Trophoblast cell (in vitro differentiated cells and primary cell): ENCODE results near the gene PNMA8C.
A peak's percentile ranks its signal among the peaks of the same experiment; 100 is the strongest.

Experiments used
- DNase-seq, 2 donors: peaks; one replicate each; pipeline ENCODE4 v3.0.0-alpha.2; 2016
- H2AFZ ChIP-seq: 2 replicates; pipeline ENCODE4 v1.6.1; 2013; ENCODE audit warnings: low read length, moderate library complexity, mild to moderate bottlenecking; ENCODE audit not compliant: insufficient read depth, poor library complexity
- H2AK5ac ChIP-seq: 2 replicates; pipeline ENCODE4 v1.6.1; 2013; ENCODE audit warnings: mild to moderate bottlenecking, low read length
- H2BK120ac ChIP-seq: 2 replicates; pipeline ENCODE4 v1.6.1; 2013; ENCODE audit warnings: low read length, mild to moderate bottlenecking, moderate library complexity; ENCODE audit not compliant: insufficient read depth, poor library complexity
- H2BK12ac ChIP-seq: 2 replicates; pipeline ENCODE4 v1.6.1; 2013; ENCODE audit warnings: mild to moderate bottlenecking, low read length, moderate library complexity
- H2BK5ac ChIP-seq: 2 replicates; pipeline ENCODE4 v1.6.1; 2013; ENCODE audit warnings: low read length, low read depth, moderate library complexity, mild to moderate bottlenecking; ENCODE audit not compliant: poor library complexity
- H3K14ac ChIP-seq: 2 replicates; pipeline ENCODE4 v1.6.1; 2013; ENCODE audit warnings: mild to moderate bottlenecking, low read length
- H3K18ac ChIP-seq: 2 replicates; pipeline ENCODE4 v1.6.1; 2013; ENCODE audit warnings: mild to moderate bottlenecking, low read length
- H3K23ac ChIP-seq: 2 replicates; pipeline ENCODE4 v1.6.1; 2013; ENCODE audit warnings: low read length
- H3K27ac ChIP-seq: 2 replicates; pipeline ENCODE4 v1.5.1; 2013; ENCODE audit warnings: low read depth, mild to moderate bottlenecking, inconsistent platforms, low read length, moderate library complexity
- H3K27me3 ChIP-seq: 2 replicates; pipeline ENCODE4 v1.6.1; 2013; ENCODE audit warnings: inconsistent platforms, mild to moderate bottlenecking, low read length, moderate library complexity; ENCODE audit not compliant: insufficient read depth
- H3K36me3 ChIP-seq, 2 experiments: 1 replicate in 1 of 2; 2 replicates in 1 of 2; pipeline ENCODE4 v1.6.1; 2013; ENCODE audit warnings: low read length in 2 of 2, mild to moderate bottlenecking in 2 of 2, moderate library complexity in 1 of 2; ENCODE audit not compliant: insufficient read depth in 2 of 2, control insufficient read depth in 1 of 2
- H3K4ac ChIP-seq: 2 replicates; pipeline ENCODE4 v1.6.1; 2013; ENCODE audit warnings: low read depth, mild to moderate bottlenecking, low read length, moderate library complexity
- H3K4me1 ChIP-seq, 2 experiments: 1 replicate in 1 of 2; 2 replicates in 1 of 2; pipeline ENCODE4 v1.6.1; 2013; ENCODE audit warnings: low read length in 2 of 2, mild to moderate bottlenecking in 2 of 2, moderate library complexity in 1 of 2; ENCODE audit not compliant: insufficient read depth in 2 of 2, control insufficient read depth in 1 of 2
- H3K4me2 ChIP-seq: 2 replicates; pipeline ENCODE4 v1.6.1; 2013; ENCODE audit warnings: inconsistent platforms, mild to moderate bottlenecking, low read length, moderate library complexity
- H3K4me3 ChIP-seq: 2 replicates; pipeline ENCODE4 v1.5.1; 2013; ENCODE audit warnings: mild to moderate bottlenecking, low read depth, low read length, inconsistent platforms
- H3K79me1 ChIP-seq: one replicate; pipeline ENCODE4 v1.6.1; 2013; ENCODE audit warnings: low read length
- H3K79me2 ChIP-seq: 2 replicates; pipeline ENCODE4 v1.6.1; 2013; ENCODE audit warnings: low read length, mild to moderate bottlenecking; ENCODE audit not compliant: control insufficient read depth, insufficient read depth, poor library complexity
- H3K9ac ChIP-seq: 2 replicates; pipeline ENCODE4 v1.6.1; 2013; ENCODE audit warnings: mild to moderate bottlenecking, low read length
- H3K9me3 ChIP-seq: 2 replicates; pipeline ENCODE4 v1.6.1; 2013; ENCODE audit warnings: low read depth, mild to moderate bottlenecking, control low read depth, inconsistent platforms, low read length; ENCODE audit not compliant: insufficient read depth
- H4K12ac ChIP-seq: 2 replicates; pipeline ENCODE4 v1.6.1; 2013; ENCODE audit warnings: low read depth, mild to moderate bottlenecking, low read length, moderate library complexity
- H4K8ac ChIP-seq: 2 replicates; pipeline ENCODE4 v1.6.1; 2013; ENCODE audit warnings: low read depth, mild to moderate bottlenecking, low read length, moderate library complexity
- H4K91ac ChIP-seq: one replicate; pipeline ENCODE4 v1.6.1; 2013; ENCODE audit warnings: low read depth, mild to moderate bottlenecking, low read length, moderate library complexity
- WGBS: extraction: QIAGEN DNeasy Blood & Tissue Kit; methylation state at CpG from one replicate; pipeline ENCODE4 v1.1.7; 2013; ENCODE audit warnings: missing lambda C conversion rate; ENCODE audit not compliant: insufficient read length, insufficient coverage; ENCODE audit errors: extremely low coverage; 5-methylcytosine and 5-hydroxymethylcytosine counted together

PNMA8C gene

DNA sequence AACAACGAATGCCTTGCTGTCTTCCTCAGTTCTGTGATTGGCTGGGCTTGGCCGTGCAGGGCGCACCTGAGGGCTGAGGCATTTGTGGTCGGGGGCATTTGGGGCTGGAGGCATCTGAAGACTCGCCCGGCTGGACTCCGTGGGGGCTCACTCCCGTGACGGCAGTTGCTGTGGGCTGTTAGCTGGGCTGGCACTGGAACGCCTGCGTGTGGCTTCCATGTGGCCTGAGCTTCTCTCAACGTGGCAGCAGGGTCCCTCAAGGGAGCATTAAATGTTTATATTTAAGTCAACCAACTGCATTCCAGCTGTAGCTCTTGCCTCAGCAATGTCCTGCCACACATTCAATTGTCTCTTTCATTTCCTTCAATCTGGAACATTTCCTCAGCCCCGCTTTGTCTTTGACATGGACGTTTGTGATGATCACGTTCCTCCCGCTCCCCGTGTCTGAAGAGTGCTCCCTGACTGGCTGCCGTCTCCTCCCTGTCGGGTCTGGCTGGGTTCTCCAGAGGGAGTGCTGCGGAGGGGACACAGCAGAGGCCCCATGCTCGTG is 36.4 kb downstream of the PNMA8C start:
- Histone ChIP-seq H2BK120ac (no peak overlapping the region), H3K14ac (no peak overlapping the region), H3K36me3 (peaks cover 42 to 47% of the 10 kb centered on the region in 2 experiments), H3K27me3 (no peaks in the 10 kb centered on the region), H3K4me2 (no peak overlapping the region), H4K8ac (peak overlapping the region; percentile 13), H4K91ac (no peak overlapping the region), H2AFZ (no peak overlapping the region), H3K79me1 (no peaks in the 10 kb centered on the region), H3K23ac (no peak overlapping the region), H3K4me3 (no peak overlapping the region), H3K27ac (no peak overlapping the region), H4K12ac (no peak overlapping the region), H3K4ac (no peak overlapping the region), H3K9me3 (peaks cover 7% of the 10 kb centered on the region), H3K79me2 (no peaks in the 10 kb centered on the region), H2BK12ac (peak overlapping the region; percentile 44), H3K9ac (no peak overlapping the region), H2AK5ac (no peak overlapping the region), H3K18ac (no peak overlapping the region), H2BK5ac (no peak overlapping the region), H3K4me1 (peaks cover 5% of the 10 kb centered on the region in 2 experiments)
- DNase-seq: peak in 1 of 2 donors; percentile 60
- no CpG with 5 or more reads among the region's 21 CpGs for WGBS

DNA sequence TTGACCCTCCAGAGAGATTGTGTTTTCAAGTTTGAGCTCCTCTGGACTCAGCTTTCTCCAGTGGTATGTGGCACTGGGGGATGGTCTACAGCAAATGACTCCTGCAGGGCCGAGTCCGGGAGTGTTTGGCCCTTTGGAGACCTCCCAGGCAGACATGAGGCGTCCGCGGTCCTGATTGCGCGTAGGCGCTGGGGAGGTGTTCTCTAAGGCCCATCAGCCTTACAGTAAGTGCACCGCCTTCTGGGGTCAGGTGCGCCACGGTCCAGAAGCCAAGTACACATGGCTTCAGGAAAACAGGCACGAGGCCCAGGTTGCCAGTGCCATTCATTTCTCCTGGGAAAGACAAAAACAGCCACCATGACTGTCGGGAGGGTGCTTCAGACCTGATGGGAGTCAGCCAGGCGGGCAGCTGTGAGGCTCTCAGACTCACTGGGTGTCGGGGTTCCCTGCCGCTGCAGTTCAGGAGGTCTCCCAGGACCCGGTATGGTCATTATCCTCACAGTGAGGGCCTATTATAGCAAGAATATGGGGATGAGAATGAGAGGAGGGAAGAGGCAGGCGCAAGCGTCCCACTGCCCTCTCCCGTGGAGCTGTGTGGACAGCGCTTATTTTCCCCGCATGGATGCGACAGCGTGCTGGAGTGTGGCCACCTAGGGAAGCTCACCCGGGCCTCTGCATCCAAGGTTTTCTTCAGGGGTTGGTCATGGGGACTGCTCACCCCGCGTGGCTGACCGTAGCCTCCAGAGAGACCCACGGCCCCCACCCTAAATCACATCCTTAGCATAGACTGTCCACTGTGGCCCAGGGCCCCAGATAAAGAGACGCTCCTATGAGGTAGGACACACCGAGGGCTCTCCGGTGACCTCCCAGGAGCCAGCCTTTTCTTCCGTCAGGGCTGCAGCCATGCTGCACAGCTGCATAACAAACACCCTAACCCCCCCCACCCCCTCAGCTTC is 37.2 kb downstream of the PNMA8C start:
- no peak overlapping the region for H2AFZ ChIP-seq
- no peak overlapping the region for H4K91ac ChIP-seq
- no peak overlapping the region for H2BK5ac ChIP-seq
- peaks cover 7% of the 10 kb centered on the region for H3K9me3 ChIP-seq
- H3K23ac ChIP-seq: no peak overlapping the region
- H3K79me2 ChIP-seq: no peaks in the 10 kb centered on the region
- no peak overlapping the region for H2BK120ac ChIP-seq
- H3K27me3 ChIP-seq: no peaks in the 10 kb centered on the region
- H3K4me2 ChIP-seq: no peak overlapping the region
- no peak overlapping the region for H4K8ac ChIP-seq
- WGBS: no CpG with 5 or more reads among the region's 33 CpGs
- peak overlapping the region; percentile 10 for H4K12ac ChIP-seq
- no peak for DNase-seq
- H3K14ac ChIP-seq: no peak overlapping the region
- no peak overlapping the region for H3K18ac ChIP-seq
- H3K4ac ChIP-seq: no peak overlapping the region
- no peak overlapping the region for H3K27ac ChIP-seq
- no peak overlapping the region for H3K4me3 ChIP-seq
- no peak overlapping the region for H3K9ac ChIP-seq
- peaks cover 50 to 54% of the 10 kb centered on the region in 2 experiments for H3K36me3 ChIP-seq
- peaks cover 5% of the 10 kb centered on the region in 2 experiments for H3K4me1 ChIP-seq
- no peaks in the 10 kb centered on the region for H3K79me1 ChIP-seq
- H2BK12ac ChIP-seq: peak overlapping the region; percentile 25
- H2AK5ac ChIP-seq: no peak overlapping the region

DNA sequence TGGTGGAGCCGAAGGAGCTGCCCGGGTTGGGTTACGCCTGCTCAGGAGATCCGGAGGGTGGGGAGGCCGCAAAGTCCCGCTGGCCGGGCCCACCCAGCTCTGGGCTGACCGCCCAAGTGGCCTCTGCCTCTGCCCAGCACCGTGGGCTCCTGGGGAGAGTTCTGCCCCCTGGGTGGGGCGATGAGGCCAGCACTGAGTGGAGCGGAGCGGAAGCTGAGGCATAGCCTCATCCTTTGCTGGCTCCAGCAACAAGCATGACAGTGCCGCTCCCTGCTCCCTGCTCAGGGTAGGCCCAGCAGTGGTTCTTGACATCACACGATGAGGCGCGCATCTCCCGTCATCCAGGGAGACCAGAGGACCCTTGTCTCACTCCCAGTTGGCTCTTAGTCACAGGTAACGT is 37.9 kb downstream of the PNMA8C start:
- no peak overlapping the region for H4K8ac ChIP-seq
- peaks cover 7% of the 10 kb centered on the region for H3K9me3 ChIP-seq
- H4K12ac ChIP-seq: no peak overlapping the region
- H3K4me3 ChIP-seq: no peak overlapping the region
- no peak overlapping the region for H3K18ac ChIP-seq
- no peak overlapping the region for H2AK5ac ChIP-seq
- no peak overlapping the region for H2BK12ac ChIP-seq
- H3K23ac ChIP-seq: no peak overlapping the region
- no peak overlapping the region for H2BK5ac ChIP-seq
- H3K27ac ChIP-seq: no peak overlapping the region
- no peak overlapping the region for H2BK120ac ChIP-seq
- no peak overlapping the region for H2AFZ ChIP-seq
- peaks cover 56 to 59% of the 10 kb centered on the region in 2 experiments for H3K36me3 ChIP-seq
- H3K9ac ChIP-seq: no peak overlapping the region
- no peaks in the 10 kb centered on the region for H3K79me2 ChIP-seq
- no peak for DNase-seq
- H4K91ac ChIP-seq: no peak overlapping the region
- no peaks in the 10 kb centered on the region for H3K27me3 ChIP-seq
- no peak overlapping the region for H3K14ac ChIP-seq
- peaks cover 5% of the 10 kb centered on the region in 2 experiments for H3K4me1 ChIP-seq
- H3K4me2 ChIP-seq: no peak overlapping the region
- H3K4ac ChIP-seq: no peak overlapping the region
- WGBS: no CpG with 5 or more reads among the region's 18 CpGs
- no peaks in the 10 kb centered on the region for H3K79me1 ChIP-seq

DNA sequence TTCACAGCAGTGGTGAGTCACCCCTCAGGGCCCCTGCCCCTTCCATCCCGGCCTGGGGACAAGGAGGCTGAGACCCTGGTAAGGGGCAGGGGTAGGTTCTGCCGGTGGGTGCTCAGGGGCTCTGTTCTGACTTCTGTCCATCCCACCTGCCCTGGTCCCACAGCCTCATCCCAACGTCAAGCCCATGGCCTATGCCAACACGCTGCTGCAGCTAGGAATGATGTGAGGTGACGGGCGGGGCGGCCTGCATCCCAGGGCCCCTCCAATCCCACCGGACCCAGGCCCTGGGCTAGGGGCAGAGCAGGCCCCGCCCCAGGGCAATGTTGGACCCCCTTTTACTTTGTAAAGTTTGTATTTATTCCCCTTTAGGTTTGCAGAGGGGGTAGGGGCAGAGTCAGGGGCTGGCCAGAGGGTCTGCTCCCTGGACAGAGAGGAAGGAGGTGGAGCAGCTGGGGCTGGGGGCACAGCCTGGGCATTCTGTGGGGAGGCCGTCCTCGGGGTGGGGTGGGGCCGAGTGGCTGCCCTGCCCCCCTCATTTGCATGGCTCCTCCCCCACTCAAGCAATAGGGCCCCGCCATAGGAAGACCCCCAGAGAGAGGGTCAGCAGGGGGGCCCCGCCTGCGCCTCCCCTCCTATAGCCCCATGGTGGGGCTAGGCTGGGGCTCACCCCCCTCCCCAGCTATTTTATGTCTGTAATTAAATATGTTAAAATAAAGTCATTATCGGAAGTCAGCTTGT is 38.4 kb downstream of the PNMA8C start:
- peaks cover 56 to 59% of the 10 kb centered on the region in 2 experiments for H3K36me3 ChIP-seq
- no peak overlapping the region for H4K8ac ChIP-seq
- no peak overlapping the region for H2BK120ac ChIP-seq
- no peaks in the 10 kb centered on the region for H3K27me3 ChIP-seq
- DNase-seq: no peak
- no peak overlapping the region for H3K4me3 ChIP-seq
- no CpG with 5 or more reads among the region's 16 CpGs for WGBS
- H4K12ac ChIP-seq: no peak overlapping the region
- no peak overlapping the region for H3K14ac ChIP-seq
- no peak overlapping the region for H2AFZ ChIP-seq
- no peak overlapping the region for H4K91ac ChIP-seq
- H2AK5ac ChIP-seq: no peak overlapping the region
- no peak overlapping the region for H3K23ac ChIP-seq
- H3K4me1 ChIP-seq: peaks cover 5% of the 10 kb centered on the region in 2 experiments
- no peak overlapping the region for H3K4me2 ChIP-seq
- no peak overlapping the region for H3K18ac ChIP-seq
- H3K79me1 ChIP-seq: no peaks in the 10 kb centered on the region
- H2BK12ac ChIP-seq: no peak overlapping the region
- H3K4ac ChIP-seq: no peak overlapping the region
- no peak overlapping the region for H2BK5ac ChIP-seq
- peaks cover 7% of the 10 kb centered on the region for H3K9me3 ChIP-seq
- H3K79me2 ChIP-seq: no peaks in the 10 kb centered on the region
- H3K27ac ChIP-seq: no peak overlapping the region
- H3K9ac ChIP-seq: no peak overlapping the region
